D721Med (cell line): Measurements from ENCODE around the gene PLD1.

Source experiments
- DNase-seq: peaks from one replicate; pipeline ENCODE4 v3.0.0; 2011; ENCODE audit warnings: low spot score; ENCODE audit not compliant: insufficient read length
- FAIRE-seq: peaks from 2 replicates; lab custom pipeline; 2011; peaks lifted over from hg19 to GRCh38; lab: Jason Lieb, UNC
- CTCF ChIP-seq: IDR thresholded peaks from 2 replicates; pipeline ENCODE4 v1.5.1; 2012; ENCODE audit warnings: mild to moderate bottlenecking, control low read depth; ENCODE audit not compliant: insufficient read depth; ENCODE audit errors: missing control alignments

PLD1 gene

GRCh38 chr3:171849617-171850319, 39.5 kb upstream of the PLD1 start:
- no peak for DNase-seq
- TF ChIP-seq CTCF = no peak
- no peak for FAIRE-seq

- FAIRE-seq (no peak), DNase-seq (no peak)
- no peak for TF ChIP-seq CTCF
Observed at GRCh38 chr3:171847595-171848259, 37.4 kb upstream of the PLD1 start.

GRCh38 chr3:171847133-171847532, 36.9 kb upstream of the PLD1 start:
- no peak for FAIRE-seq
- no peak for TF ChIP-seq CTCF
- DNase-seq = no peak

- no peak for TF ChIP-seq CTCF
- DNase-seq = no peak
- FAIRE-seq = no peak
Observed at GRCh38 chr3:171846597-171846996, 36.3 kb upstream of the PLD1 start.

- FAIRE-seq = no peak
- TF ChIP-seq CTCF = no peak
Observed at GRCh38 chr3:171845481-171846284, 35.4 kb upstream of the PLD1 start.

GRCh38 chr3:171844873-171845272, 34.6 kb upstream of the PLD1 start:
- no peak for TF ChIP-seq CTCF
- FAIRE-seq = no peak
- DNase-seq = no peak

More at GRCh38 chr3:171845481-171846284, 35.4 kb upstream of the PLD1 start:
- no peak for DNase-seq
